HEK293 (cell line): ENCODE measurements around the gene RPAP3.

Experiments
- CTCF ChIP-seq: fragments of 450-650 bp; formaldehyde crosslinking; IDR thresholded peaks from 2 replicates; pipeline ENCODE4 v1.5.1; 2016; ENCODE audit warnings: missing biosample characterization, missing genetic modification characterization
- HOXD13 ChIP-seq: sonication (generic); formaldehyde crosslinking; IDR thresholded peaks from 2 replicates; pipeline ENCODE4 v1.8.0; 2022; ENCODE audit warnings: missing genetic modification reagents, borderline replicate concordance
- PRDM10 ChIP-seq: fragments of 450-650 bp; formaldehyde crosslinking; IDR thresholded peaks from 2 replicates; pipeline ENCODE4 v1.5.1; 2016; ENCODE audit warnings: missing biosample characterization, missing genetic modification characterization
- ZNF18 ChIP-seq: fragments of 450-650 bp; formaldehyde crosslinking; IDR thresholded peaks from 2 replicates; pipeline ENCODE4 v1.5.1; 2016; ENCODE audit warnings: missing biosample characterization, missing genetic modification characterization
- ZNF223 ChIP-seq: fragments of 450-650 bp; formaldehyde crosslinking; IDR thresholded peaks from 2 replicates; pipeline ENCODE4 v1.5.1; 2016; ENCODE audit warnings: missing biosample characterization, missing genetic modification characterization
- ZNF548 ChIP-seq: fragments of 450-650 bp; formaldehyde crosslinking; IDR thresholded peaks from 2 replicates; pipeline ENCODE4 v1.5.1; 2016; ENCODE audit warnings: missing biosample characterization, missing genetic modification characterization
- ZNF660 ChIP-seq: fragments of 450-650 bp; IDR thresholded peaks from 2 replicates; pipeline ENCODE4 v1.5.1; 2018; ENCODE audit warnings: missing biosample characterization, mild to moderate bottlenecking, missing genetic modification characterization
- ZNF843 ChIP-seq: fragments of 450-650 bp; formaldehyde crosslinking; IDR thresholded peaks from 2 replicates; pipeline ENCODE4 v1.5.1; 2016; ENCODE audit warnings: missing biosample characterization, missing genetic modification characterization

GRCh38 chr12:47732504-47732903 lies 26.7 kb upstream of the RPAP3 start:
- TF ChIP-seq CTCF (tag by site-specific recombination) (no peak), ZNF18 (tag by site-specific recombination) (no peak), ZNF843 (tag by site-specific recombination) (no peak), ZNF660 (no peak), PRDM10 (tag by site-specific recombination) (no peak), ZNF223 (tag by site-specific recombination) (no peak), ZNF548 (tag by site-specific recombination) (no peak), HOXD13 (no peak)
